Endodermal cell (in vitro differentiated cells): ENCODE results near the gene MED8. TPM values are rescaled to one million over a fixed set of nuclear protein-coding genes. Genes with fewer than 3 reads are reported as not detected.
A peak's percentile ranks its signal among the peaks of the same experiment; 100 is the strongest.
"Not testable (repeated sequence)": the region's sequence is repeated elsewhere in the genome, so short reads cannot be mapped to it uniquely, and the experiment has no call there.

Experiments used
- DNase-seq: peaks from one replicate; pipeline ENCODE4 v3.0.0-alpha.2; 2017
- H3K27ac ChIP-seq: 2 replicates; pipeline ENCODE4 v1.5.1; 2013; ENCODE audit warnings: mild to moderate bottlenecking, low read depth, low read length, moderate library complexity
- H3K27me3 ChIP-seq: 2 replicates; pipeline ENCODE4 v1.6.1; 2013; ENCODE audit warnings: mild to moderate bottlenecking, low read length, moderate library complexity; ENCODE audit not compliant: insufficient read depth, control insufficient read depth, poor library complexity, severe bottlenecking
- H3K36me3 ChIP-seq: 2 replicates; pipeline ENCODE4 v1.7.0; 2013; ENCODE audit warnings: mild to moderate bottlenecking, low read length, moderate library complexity; ENCODE audit not compliant: control insufficient read depth, insufficient read depth
- H3K4me1 ChIP-seq: one replicate; pipeline ENCODE4 v1.7.0; 2013; ENCODE audit warnings: low read length; ENCODE audit not compliant: control insufficient read depth, insufficient read depth
- H3K4me3 ChIP-seq: 2 replicates; pipeline ENCODE4 v1.5.1; 2013; ENCODE audit warnings: mild to moderate bottlenecking, low read length, moderate library complexity
- H3K9ac ChIP-seq: 2 replicates; pipeline ENCODE4 v1.6.1; 2013; ENCODE audit warnings: mild to moderate bottlenecking, low read length, moderate library complexity; ENCODE audit not compliant: poor library complexity, severe bottlenecking; ENCODE audit errors: extremely low read depth
- H3K9me3 ChIP-seq: 2 replicates; pipeline ENCODE4 v1.6.1; 2013; ENCODE audit warnings: mild to moderate bottlenecking, low read length, moderate library complexity; ENCODE audit not compliant: control insufficient read depth
- H3K27ac Mint-ChIP-seq: 2 replicates; pipeline ENCODE4 v1.8.0; 2020; ENCODE audit warnings: mixed read lengths
- H3K27me3 Mint-ChIP-seq: 2 replicates; pipeline ENCODE4 v1.8.0; 2021; ENCODE audit warnings: mild to moderate bottlenecking, mixed read lengths; ENCODE audit not compliant: insufficient read depth
- H3K36me3 Mint-ChIP-seq: 2 replicates; pipeline ENCODE4 v1.8.0; 2020; ENCODE audit warnings: low read depth, mixed read lengths
- H3K4me1 Mint-ChIP-seq: 2 replicates; pipeline ENCODE4 v1.8.0; 2020; ENCODE audit warnings: mixed read lengths
- H3K4me3 Mint-ChIP-seq: 2 replicates; pipeline ENCODE4 v1.8.0; 2020; ENCODE audit warnings: mild to moderate bottlenecking, moderate library complexity, mixed read lengths
- H3K9me3 Mint-ChIP-seq: 2 replicates; pipeline ENCODE4 v1.8.0; 2020; ENCODE audit warnings: mild to moderate bottlenecking, mixed read lengths
- WGBS, 2 experiments: methylation state at CpG; one replicate each; pipeline versions ENCODE4 v1.1.5 to v1.1.7; 2013; ENCODE audit warnings: missing lambda C conversion rate in 2 of 2, mixed read lengths in 1 of 2; ENCODE audit not compliant: insufficient coverage in 1 of 2, insufficient read length in 1 of 2; 5-methylcytosine and 5-hydroxymethylcytosine counted together
- total RNA-seq, 2 donors: library from RNA; stranded (reverse); fragmentation: NEBNext Ultra II Directional in 1 of 2; extraction: Animal tissue kit (Norgen Biotek cat#: 25700) in 1 of 2; gene quantifications; 2 replicates in 1 of 2; 3 replicates in 1 of 2; pipeline ENCODE4 v1.2.1, GENCODE V29; 2021
- TF ChIP-seq, protein P1 (sequence below): fragments of 200-600 bp; sonication (generic); conservative IDR thresholded peaks from 2 replicates; pipeline ENCODE4 v1.5.0; 2021; ENCODE audit warnings: antibody characterized with exemption, mild to moderate bottlenecking

Gene MED8
- total RNA-seq, 2 donors from 2014 or later, result 16.1 to 18.8 TPM

DNA sequence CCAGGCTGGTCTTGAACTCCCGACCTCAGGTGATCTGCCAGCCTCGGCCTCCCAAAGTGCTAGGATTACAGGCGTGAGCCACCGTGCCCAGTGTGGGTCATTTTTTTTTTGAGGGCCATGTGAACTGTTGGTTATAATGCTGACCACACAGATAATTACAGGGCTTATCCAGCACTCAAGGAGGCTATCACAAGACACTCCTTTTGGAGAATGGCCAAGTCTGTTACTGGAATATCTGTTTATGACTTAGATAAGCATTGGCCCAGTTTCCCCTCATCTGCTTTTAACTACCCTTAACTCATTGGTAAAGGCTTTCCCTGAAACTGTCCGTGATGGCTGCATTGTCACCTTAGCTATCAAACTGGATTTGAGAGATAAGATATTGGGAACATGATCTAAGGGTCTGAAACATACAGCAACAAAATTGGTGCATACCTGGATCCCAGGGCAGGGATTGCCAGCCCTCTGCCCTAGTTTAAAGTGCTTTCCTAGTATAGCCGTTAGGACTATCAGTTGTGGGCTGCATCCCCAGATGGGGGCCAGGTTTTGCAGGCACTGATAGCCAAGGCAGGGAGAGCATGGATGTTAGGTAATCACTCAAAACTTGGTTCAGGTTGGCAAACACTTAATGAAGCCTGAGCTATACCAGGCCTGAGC lies 15.7 kb upstream of the MED8 start:
- Histone ChIP-seq H3K27me3 (no peaks in the 10 kb centered on the region), H3K9ac (no peak overlapping the region), H3K27ac (no peak overlapping the region), H3K36me3 (peaks cover 40% of the 10 kb centered on the region), H3K4me1 (peaks cover 5% of the 10 kb centered on the region), H3K4me3 (no peak overlapping the region), H3K9me3 (no peaks in the 10 kb centered on the region)
- Mint-ChIP-seq H3K27me3 (no peaks in the 10 kb centered on the region), H3K4me3 (no peak overlapping the region), H3K27ac (no peak overlapping the region), H3K9me3 (no peaks in the 10 kb centered on the region), H3K4me1 (peaks cover 8% of the 10 kb centered on the region), H3K36me3 (peaks cover 50% of the 10 kb centered on the region)
- no peak for DNase-seq
- WGBS, 2 experiments, result 97 to 100% methylated on average over 3 to 6 of the region's 6 CpGs
- TF ChIP-seq, protein P1, sequence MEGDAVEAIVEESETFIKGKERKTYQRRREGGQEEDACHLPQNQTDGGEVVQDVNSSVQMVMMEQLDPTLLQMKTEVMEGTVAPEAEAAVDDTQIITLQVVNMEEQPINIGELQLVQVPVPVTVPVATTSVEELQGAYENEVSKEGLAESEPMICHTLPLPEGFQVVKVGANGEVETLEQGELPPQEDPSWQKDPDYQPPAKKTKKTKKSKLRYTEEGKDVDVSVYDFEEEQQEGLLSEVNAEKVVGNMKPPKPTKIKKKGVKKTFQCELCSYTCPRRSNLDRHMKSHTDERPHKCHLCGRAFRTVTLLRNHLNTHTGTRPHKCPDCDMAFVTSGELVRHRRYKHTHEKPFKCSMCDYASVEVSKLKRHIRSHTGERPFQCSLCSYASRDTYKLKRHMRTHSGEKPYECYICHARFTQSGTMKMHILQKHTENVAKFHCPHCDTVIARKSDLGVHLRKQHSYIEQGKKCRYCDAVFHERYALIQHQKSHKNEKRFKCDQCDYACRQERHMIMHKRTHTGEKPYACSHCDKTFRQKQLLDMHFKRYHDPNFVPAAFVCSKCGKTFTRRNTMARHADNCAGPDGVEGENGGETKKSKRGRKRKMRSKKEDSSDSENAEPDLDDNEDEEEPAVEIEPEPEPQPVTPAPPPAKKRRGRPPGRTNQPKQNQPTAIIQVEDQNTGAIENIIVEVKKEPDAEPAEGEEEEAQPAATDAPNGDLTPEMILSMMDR, result no peak

DNA sequence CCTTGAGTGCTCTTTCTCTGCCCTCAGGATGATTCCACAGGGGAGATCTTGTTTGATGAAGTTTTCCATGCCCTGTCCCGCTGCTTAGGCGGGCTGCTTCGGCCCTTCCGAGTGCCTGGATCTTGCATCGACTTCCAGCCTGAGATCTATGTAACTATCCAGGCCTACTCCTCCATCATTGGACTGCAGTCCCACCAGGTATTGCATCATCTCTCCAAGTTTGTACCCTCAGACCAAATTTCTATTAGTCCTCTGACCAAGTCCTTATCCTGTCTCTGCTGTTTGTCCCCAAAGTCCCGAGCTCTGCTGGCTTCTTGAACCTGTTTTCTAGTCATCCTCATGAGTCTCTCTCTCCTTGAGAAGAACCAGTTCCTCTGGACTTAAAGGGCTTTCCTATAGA lies 14.8 kb upstream of the MED8 start:
- TF ChIP-seq, protein P1, result no peak
- DNase-seq, result no peak
- H3K4me3 Mint-ChIP-seq, result no peak overlapping the region
- peaks cover 40% of the 10 kb centered on the region for H3K36me3 ChIP-seq
- H3K9me3 Mint-ChIP-seq, result no peaks in the 10 kb centered on the region
- H3K27ac ChIP-seq, result no peak overlapping the region
- H3K9ac ChIP-seq, result no peak overlapping the region
- H3K4me1 Mint-ChIP-seq, result peaks cover 8% of the 10 kb centered on the region
- H3K4me1 ChIP-seq, result peaks cover 5% of the 10 kb centered on the region
- H3K27me3 ChIP-seq, result no peaks in the 10 kb centered on the region
- peaks cover 44% of the 10 kb centered on the region for H3K36me3 Mint-ChIP-seq
- no peaks in the 10 kb centered on the region for H3K9me3 ChIP-seq
- WGBS, 2 experiments, result 97 to 100% methylated on average over 6 of the region's 6 CpGs
- peak overlapping the region; percentile 23 for H3K27ac Mint-ChIP-seq
- no peak overlapping the region for H3K4me3 ChIP-seq
- no peaks in the 10 kb centered on the region for H3K27me3 Mint-ChIP-seq

DNA sequence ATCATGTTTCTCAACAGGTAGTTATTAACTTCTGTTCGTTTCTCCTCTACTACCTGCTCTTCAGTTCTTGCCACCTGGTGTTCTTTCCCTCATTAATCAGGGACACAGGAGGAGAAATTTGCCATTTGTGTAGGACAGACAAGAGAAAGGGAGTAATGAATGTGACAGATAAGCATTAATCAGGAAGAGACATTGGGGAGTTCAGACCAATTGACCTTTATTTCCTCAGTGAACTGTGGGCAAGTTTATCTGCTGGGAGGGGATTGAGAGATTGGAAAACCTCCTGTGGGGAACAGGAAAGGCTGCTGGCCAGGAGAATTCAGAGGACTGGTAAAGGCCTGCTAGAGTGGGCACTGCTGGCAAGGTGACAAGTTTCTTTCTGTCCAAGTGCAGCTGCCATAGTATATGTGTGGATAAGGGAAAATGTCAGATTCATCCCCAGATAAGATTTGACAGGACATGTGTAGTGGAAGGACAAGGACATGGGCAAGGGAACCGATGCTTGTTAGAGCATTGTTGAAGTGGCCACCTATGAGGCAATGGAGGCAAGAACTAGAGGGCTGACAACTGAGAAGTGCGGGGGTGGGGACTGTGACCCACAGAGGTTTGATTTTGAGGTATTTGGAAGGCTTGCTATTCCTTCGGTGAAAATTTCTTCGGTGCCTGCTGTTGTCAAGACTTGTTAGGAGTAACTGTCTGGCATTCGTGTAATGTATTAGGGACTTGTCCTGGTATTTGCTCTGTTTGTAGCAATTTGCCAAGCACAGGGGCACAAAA lies 12.7 kb upstream of the MED8 start:
- Mint-ChIP-seq H3K27ac (no peak overlapping the region), H3K9me3 (no peaks in the 10 kb centered on the region), H3K4me3 (no peak overlapping the region), H3K36me3 (peaks cover 39% of the 10 kb centered on the region), H3K4me1 (peaks cover 8% of the 10 kb centered on the region), H3K27me3 (no peaks in the 10 kb centered on the region)
- H3K9ac ChIP-seq, result no peak overlapping the region
- peak overlapping the region; percentile 14 for H3K4me3 ChIP-seq
- no peaks in the 10 kb centered on the region for H3K9me3 ChIP-seq
- 93 to 97% methylated on average over 5 to 6 of the region's 6 CpGs for WGBS, 2 experiments
- peaks cover 29% of the 10 kb centered on the region for H3K36me3 ChIP-seq
- TF ChIP-seq, protein P1, result no peak
- no peak overlapping the region for H3K27ac ChIP-seq
- no peaks in the 10 kb centered on the region for H3K27me3 ChIP-seq
- peaks cover 5% of the 10 kb centered on the region for H3K4me1 ChIP-seq
- no peak for DNase-seq

DNA sequence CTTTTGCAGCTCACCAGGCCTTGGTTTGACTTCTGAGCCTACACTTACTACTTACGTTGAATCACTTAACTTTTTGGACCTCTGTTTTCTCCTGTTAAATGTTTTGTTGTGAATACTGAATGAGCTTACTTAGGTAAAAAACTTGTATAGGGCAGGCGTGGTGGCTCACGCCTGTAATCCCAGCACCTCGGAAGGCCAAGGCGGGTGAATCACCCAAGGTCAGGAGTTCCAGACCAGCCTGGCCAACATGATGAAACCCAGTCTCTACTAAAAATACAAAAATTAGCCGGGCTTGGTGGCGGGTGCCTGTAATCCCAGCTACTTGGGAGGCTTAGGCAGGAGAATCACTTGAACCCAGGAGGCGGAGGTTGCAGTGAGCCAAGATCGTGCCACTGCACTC lies 10.8 kb upstream of the MED8 start:
- peaks cover 36% of the 10 kb centered on the region for H3K36me3 Mint-ChIP-seq
- not testable (repeated sequence) for H3K4me1 ChIP-seq, H3K27me3 ChIP-seq, H3K27ac Mint-ChIP-seq, H3K9ac ChIP-seq, H3K9me3 Mint-ChIP-seq, H3K9me3 ChIP-seq, H3K4me1 Mint-ChIP-seq, DNase-seq, H3K4me3 Mint-ChIP-seq, H3K27ac ChIP-seq, H3K4me3 ChIP-seq, H3K27me3 Mint-ChIP-seq
- WGBS, 2 experiments, result 88 to 93% methylated on average over 7 to 9 of the region's 9 CpGs
- H3K36me3 ChIP-seq, result peaks cover 35% of the 10 kb centered on the region
